Measurements from ENCODE around the gene POLR3B.

The POLR3B gene

DNA sequence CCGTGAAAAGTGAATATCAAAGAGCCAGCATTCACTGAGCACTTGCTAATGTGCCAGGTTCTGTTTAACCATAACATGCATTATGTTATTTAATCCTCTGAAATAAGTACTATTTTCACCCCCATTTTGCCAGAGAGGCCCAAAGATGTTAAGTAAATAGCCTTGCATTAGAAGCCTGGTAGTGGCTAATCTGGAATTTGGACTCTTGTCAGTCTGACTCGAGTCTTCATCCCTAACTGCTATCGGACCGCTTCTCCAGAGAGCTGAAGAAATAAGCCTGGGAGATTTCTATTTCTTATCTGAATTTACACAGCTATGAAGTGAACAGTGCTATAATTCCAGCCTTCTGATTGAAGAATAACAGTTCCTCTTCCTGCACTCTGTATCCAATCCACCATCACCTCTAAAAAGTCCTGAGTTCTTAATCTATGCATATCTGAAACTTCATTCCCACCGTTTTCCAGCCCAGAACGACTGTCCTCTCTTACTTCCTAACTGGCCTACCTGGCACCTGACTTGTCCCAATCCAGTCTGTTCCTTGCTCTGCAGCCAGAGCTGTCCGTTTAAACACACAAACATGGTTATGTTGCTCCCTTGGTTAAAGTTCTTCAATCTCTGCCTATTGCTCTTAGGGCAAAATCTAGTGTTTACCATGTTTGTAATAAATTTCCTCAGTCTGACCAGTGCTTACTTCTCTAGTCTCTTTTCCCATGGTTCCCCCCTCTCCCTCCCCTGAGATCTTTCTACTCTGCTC lies 2.3 kb downstream of the POLR3B start:
- TF ChIP-seq, protein P1, sequence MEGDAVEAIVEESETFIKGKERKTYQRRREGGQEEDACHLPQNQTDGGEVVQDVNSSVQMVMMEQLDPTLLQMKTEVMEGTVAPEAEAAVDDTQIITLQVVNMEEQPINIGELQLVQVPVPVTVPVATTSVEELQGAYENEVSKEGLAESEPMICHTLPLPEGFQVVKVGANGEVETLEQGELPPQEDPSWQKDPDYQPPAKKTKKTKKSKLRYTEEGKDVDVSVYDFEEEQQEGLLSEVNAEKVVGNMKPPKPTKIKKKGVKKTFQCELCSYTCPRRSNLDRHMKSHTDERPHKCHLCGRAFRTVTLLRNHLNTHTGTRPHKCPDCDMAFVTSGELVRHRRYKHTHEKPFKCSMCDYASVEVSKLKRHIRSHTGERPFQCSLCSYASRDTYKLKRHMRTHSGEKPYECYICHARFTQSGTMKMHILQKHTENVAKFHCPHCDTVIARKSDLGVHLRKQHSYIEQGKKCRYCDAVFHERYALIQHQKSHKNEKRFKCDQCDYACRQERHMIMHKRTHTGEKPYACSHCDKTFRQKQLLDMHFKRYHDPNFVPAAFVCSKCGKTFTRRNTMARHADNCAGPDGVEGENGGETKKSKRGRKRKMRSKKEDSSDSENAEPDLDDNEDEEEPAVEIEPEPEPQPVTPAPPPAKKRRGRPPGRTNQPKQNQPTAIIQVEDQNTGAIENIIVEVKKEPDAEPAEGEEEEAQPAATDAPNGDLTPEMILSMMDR (IDR thresholded peaks at IDR 0.05; ENCODE audit: insufficient read depth, low read length, poor library complexity, severe bottlenecking) = no peak
- no peak overlapping the region for H3K4me3 ChIP-seq (replicated peaks; ENCODE audit: low read depth, low read length)
- no peak for DNase-seq (ENCODE audit: extremely low read depth, insufficient read length)

DNA sequence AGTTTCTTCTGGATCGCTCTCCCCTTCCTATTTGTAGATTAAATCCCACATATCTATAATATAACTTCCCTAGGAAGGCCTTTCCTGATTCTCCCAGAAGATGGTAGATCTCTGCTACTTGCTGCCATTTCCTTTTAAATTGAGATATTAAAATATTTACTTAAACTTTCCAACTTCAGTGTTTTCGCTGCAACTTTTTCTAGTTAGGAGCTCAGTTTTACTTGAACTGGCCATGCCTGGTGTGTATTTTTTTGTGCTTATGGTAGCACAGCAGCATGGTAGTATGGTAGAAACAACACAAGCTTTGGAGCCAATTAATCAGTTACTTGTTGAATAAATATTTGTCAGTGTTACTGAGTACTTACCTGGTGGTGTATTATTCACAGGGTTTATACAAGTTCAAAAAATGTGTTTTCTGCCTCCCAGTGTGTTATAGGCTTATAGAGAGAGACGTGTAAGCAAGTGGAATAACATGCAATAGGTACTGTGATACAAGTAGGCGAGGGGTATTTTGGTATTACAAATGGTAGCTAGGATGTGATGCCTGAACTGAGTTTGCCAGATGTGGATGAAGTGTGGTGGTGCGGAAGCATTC lies 2.9 kb downstream of the POLR3B start:
- TF ChIP-seq, protein P1 (IDR thresholded peaks at IDR 0.05; ENCODE audit: insufficient read depth, low read length, poor library complexity, severe bottlenecking) = no peak
- no peaks in the 10 kb centered on the region for H3K36me3 ChIP-seq (ENCODE audit: control insufficient read depth, insufficient read depth, low read length)
- H3K4me3 ChIP-seq (replicated peaks; ENCODE audit: low read depth, low read length) = no peak overlapping the region
- no peaks in the 10 kb centered on the region for H3K27me3 ChIP-seq (replicated peaks; ENCODE audit: control insufficient read depth, insufficient read depth, low read length)
- DNase-seq (ENCODE audit: extremely low read depth, insufficient read length) = no peak

More for the DNA sequence above, 2.3 kb downstream of the POLR3B start:
- H3K27me3 ChIP-seq (replicated peaks; ENCODE audit: control insufficient read depth, insufficient read depth, low read length) = no peaks in the 10 kb centered on the region
- H3K36me3 ChIP-seq (ENCODE audit: control insufficient read depth, insufficient read depth, low read length) = no peaks in the 10 kb centered on the region

DNA sequence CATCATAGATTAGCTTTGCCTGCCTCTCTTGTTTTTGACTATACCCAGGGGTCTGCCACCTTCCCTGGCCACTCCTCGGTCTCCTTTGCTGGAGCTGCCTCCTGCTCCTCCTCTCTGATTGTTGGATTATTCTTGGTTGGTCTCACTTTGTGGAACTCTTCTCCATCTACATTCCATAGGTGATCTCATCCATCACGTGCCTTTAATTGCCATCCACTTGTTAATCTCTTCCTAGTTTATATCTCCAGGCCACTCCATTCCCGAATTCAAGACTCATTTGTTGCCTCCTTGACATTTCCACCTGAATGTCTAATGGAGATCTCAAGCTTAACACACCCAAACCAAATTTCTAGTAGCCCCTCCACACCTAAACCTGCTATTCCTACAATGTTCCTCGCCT lies 5.4 kb downstream of the POLR3B start:
- H3K27me3 ChIP-seq (replicated peaks; ENCODE audit: control insufficient read depth, insufficient read depth, low read length) = no peaks in the 10 kb centered on the region
- H3K36me3 ChIP-seq (ENCODE audit: control insufficient read depth, insufficient read depth, low read length) = no peaks in the 10 kb centered on the region
- no peak for DNase-seq (ENCODE audit: extremely low read depth, insufficient read length)
- no peak overlapping the region for H3K4me3 ChIP-seq (replicated peaks; ENCODE audit: low read depth, low read length)
- TF ChIP-seq, protein P1 (IDR thresholded peaks at IDR 0.05; ENCODE audit: insufficient read depth, low read length, poor library complexity, severe bottlenecking) = no peak

DNA sequence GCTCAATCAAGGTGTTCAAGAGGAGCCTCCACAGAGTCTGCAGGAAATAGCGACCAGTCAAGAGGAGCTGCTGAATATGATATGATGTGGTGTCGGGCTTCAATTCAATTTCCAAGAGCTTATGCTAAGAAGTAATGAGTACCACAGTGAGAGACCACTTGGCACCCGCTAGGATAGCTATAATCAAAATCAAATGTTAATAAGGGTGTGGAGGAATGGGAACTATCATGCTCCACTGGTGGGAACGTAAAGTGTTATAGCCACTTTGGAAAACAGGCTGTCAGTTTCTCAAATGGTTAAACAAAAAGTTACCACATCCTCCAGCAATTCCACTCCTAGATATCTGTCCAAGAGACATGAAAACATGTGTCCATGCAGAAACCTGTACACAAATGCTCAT lies 6.7 kb downstream of the POLR3B start:
- DNase-seq (ENCODE audit: extremely low read depth, insufficient read length) = no peak
- H3K27me3 ChIP-seq (replicated peaks; ENCODE audit: control insufficient read depth, insufficient read depth, low read length) = no peaks in the 10 kb centered on the region
- TF ChIP-seq, protein P1 (IDR thresholded peaks at IDR 0.05; ENCODE audit: insufficient read depth, low read length, poor library complexity, severe bottlenecking) = no peak
- H3K4me3 ChIP-seq (replicated peaks; ENCODE audit: low read depth, low read length) = no peak overlapping the region
- no peaks in the 10 kb centered on the region; the same call in 1 of the 2 replicates for H3K36me3 ChIP-seq (ENCODE audit: control insufficient read depth, insufficient read depth, low read length)

DNA sequence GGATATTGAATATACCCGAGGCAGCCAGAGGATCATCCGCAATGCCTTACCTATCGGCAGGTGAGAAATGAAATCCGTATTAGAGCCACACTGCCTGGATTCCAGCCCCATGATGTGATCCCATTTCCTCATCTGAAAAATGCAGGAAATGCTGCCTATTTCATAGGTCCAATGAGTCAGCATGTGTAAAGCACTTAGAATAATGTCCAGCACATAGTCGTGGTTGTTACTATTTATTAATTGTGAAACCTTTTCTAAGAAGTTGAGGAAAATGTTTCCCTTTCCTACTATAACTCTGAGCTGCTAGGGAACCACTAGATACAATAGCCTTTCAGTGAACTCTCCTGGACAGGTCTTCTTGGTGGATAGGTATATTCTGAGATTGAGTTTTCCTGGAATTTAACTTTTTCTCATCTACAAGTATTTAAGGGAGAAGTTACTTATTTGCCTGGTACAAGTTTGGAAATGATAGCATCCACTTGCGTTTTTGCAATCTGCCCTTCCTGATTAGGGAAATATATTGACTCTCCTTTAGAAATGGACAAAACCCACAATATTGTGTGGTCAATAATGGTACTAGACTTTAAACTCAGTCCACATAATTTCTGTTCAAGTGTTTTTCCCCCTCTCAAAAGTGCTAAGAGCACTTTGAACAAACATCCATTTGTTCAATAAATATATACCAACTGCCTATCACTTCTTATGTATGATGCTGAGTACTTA lies 12.2 kb downstream of the POLR3B start:
- peaks cover 3% of the 10 kb centered on the region for H3K36me3 ChIP-seq (ENCODE audit: control insufficient read depth, insufficient read depth, low read length)
- no peak for DNase-seq (ENCODE audit: extremely low read depth, insufficient read length)
- no peak overlapping the region for H3K4me3 ChIP-seq (replicated peaks; ENCODE audit: low read depth, low read length)
- TF ChIP-seq, protein P1 (IDR thresholded peaks at IDR 0.05; ENCODE audit: insufficient read depth, low read length, poor library complexity, severe bottlenecking) = no peak
- H3K27me3 ChIP-seq (replicated peaks; ENCODE audit: control insufficient read depth, insufficient read depth, low read length) = no peaks in the 10 kb centered on the region
